GM21447 (cell line): ENCODE results near the gene TRIM31.
"Not testable (repeated sequence)": the region's sequence is repeated elsewhere in the genome, so short reads cannot be mapped to it uniquely, and the experiment has no call there.

Experiments used
- ATAC-seq: cut with Tn5 transposase; IDR thresholded peaks from one replicate; pipeline ENCODE4 v1.9.1; 2021; ENCODE audit not compliant: unreplicated experiment

The TRIM31 gene

DNA sequence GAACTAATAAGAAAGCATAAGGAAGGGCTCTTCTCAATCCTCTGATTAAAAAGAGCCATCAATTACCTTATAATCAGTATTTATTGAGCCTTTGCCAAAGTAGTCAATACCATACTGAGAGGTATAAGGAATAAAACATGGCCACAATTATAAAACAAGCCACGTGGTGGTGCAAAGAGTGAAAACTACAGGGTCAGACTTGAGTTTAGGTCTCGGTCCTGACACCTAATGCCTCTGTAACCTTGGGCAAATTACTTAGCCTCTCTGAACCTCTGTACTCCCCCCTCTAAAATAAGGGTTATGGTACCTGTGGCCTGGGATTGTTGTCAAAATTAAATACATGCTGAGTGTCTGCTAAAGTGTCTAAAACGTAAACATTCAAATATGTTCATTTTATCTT lies 36.3 kb upstream of the TRIM31 start:
- no peak for ATAC-seq

- ATAC-seq = no peak
These were observed 34.2 kb upstream of the TRIM31 start for GRCh38 chr6:30147096-30147495.

DNA sequence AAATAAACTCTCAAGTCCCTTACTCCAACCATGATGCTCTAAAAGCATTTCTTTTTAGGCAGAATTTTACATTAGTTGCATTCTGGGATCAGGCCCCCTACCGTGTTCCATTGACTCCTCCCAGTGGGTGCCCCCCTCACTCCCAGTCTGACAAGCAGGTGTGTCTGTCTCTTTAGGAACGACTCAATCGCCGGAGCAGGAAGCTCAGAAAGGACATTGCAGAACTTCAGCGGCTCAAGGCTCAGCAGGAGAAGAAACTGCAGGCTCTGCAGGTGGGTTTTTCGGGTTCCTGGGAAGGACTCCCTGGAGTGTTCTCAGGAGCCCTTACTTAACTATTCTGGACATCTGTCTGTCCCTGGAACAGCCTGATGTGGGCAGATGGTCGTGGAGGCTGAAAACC lies 32.9 kb upstream of the TRIM31 start:
- no peak for ATAC-seq

DNA sequence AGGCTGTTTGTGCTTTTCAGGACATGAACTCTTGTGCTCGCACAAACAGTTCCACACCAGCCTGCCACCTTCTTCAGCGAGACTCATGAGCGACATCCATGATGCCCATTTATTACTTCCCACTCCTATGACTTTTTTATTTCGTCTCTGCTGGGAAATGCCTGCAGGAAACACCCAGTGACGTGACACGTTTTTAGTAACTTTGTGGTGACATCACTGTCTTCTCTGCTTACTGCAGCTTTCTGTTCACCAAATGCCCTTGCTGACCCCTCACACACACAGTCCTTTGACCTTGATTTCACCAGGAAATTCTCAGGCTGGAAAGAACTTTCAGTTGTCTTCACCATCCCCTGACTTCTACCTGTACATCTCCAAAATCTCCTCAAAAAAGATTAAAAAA lies 31.9 kb upstream of the TRIM31 start:
- no peak for ATAC-seq

DNA sequence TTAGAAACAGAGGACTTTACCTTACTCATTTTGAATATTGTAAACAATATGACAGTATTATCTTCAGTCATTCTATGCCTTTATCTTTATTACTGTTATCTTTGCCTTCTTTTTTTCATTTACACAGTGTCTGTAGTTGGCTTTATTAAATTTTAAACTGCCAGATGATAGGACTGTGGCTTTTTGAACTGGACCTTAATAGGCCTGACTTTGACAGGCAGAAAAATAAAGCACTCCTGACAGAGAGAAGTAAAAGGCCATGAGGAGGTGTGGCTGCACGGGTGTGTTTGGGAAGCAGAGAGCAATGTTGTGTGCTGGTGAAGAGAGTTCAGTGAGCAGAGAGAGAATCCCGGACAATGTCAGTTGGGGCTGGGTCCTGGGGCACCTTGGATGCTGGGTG lies 30.9 kb upstream of the TRIM31 start:
- ATAC-seq = no peak

DNA sequence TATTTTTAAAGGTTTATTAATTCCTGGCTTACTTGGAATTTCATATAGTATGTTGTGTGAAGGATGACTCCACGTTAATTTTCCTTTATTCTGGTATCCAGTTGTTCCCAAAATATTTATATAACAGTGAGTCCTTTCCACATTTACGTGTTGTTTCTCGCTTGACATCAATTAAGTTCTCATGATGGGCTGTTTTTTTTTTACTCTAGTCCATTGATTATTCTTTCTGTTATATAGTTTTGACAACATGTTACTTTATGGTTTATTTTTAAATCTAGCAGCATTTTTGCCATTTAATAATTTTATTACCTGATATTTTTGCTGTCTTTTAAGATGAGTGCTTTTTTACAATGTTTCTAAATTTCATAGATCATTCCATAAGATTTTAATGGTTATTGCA lies 29.8 kb upstream of the TRIM31 start:
- ATAC-seq = no peak

DNA sequence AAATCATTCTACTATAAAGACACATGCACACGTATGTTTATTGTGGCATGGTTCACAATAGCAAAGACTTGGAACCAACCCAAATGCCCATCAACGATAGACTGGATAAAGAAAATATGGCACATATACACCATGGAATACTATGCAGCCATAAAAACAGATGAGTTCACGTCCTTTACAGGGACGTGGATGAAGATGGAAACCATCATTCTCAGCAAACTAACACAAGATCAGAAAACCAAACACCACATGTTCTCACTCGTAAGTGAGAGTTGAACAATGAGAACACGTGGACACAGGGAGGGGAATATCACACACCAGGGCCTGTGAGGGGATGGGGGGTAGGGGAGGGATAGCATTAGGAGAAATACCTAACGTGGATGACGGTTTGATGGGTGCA lies 27.4 kb upstream of the TRIM31 start:
- not testable (repeated sequence) for ATAC-seq

- ATAC-seq = no peak
These were observed 23.8 kb upstream of the TRIM31 start for GRCh38 chr6:30136570-30137286.

DNA sequence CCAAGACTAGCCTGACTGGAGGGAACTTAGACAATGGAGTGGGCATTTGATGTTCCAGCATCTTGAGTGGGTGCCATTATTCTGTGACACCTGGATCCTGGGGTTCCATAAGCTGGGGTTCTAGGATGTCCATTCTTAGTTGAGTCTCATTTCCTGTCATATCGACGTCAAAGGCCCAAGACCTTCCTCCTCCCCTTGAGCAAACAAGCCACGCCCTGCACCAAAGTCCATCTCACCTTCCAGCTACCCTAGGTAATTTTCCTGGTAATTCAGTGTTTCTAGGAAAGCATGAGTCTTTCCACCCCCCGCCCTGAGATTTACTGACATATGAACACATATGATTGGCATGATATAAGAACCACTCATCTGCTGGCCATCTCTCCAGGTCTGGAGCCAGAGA lies 22.9 kb upstream of the TRIM31 start, which contains the start of gene TRIM40:
TSS of gene TRIM40 (plus strand) at position 384 of the 400 bp plus-strand sequence. CDS start 897 bp downstream, outside the sequence.
- ATAC-seq = no peak

- no peak for ATAC-seq
These were observed 22.3 kb upstream of the TRIM31 start for GRCh38 chr6:30135147-30135546.

GRCh38 chr6:30131947-30132497 lies 19.1 kb upstream of the TRIM31 start:
- no peak for ATAC-seq

GRCh38 chr6:30130887-30131862 lies 18.3 kb upstream of the TRIM31 start:
- ATAC-seq = peak; percentile 63

GRCh38 chr6:30130179-30130679 lies 17.3 kb upstream of the TRIM31 start:
- no peak for ATAC-seq

GRCh38 chr6:30129265-30130178 lies 16.6 kb upstream of the TRIM31 start:
- ATAC-seq = no peak

GRCh38 chr6:30127238-30128093 lies 14.6 kb upstream of the TRIM31 start:
- ATAC-seq = no peak

- ATAC-seq = no peak
These were observed 9.6 kb upstream of the TRIM31 start for GRCh38 chr6:30122515-30122914.

DNA sequence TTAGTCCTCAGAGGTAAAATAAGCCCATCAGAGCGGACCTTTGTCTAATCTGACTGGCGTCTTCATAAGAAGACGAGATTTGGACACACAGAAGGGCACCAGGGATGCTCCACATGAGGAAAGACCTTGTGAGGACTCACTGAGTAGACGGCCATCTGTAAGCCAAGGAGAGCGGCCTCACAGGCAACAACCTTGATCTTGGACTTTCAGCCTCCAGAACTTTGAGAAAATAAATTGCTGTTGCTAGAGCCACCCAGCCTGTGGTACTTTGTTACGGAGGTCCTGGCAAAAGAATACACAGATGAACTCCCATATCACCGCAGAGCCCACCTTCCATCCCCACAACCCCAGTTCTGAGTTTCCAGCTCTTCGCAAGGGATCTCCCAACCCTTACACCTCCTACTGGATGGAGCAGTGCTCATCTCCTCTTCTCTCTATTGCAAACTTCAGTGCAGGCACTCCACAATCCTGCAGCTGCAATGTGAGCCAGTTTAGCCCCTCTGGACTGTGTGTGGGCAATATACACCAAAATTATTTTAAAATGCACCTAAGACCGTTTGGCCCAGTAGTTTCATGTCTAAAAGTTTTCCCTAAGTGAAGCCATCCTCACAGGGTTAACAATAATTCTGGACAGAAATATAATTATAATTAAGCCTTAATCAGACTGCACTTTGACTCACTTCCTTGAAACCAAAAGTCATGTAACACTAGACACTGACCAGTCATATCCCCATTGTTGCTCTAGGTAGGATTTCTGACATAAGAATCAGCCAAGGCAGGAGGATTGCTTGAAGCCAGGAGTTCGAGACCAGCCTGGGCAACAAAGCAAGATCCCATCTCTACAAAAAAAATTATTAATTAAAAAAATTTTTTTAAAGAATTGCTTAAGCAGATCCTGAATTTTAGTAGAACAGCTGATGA lies 8.8 kb upstream of the TRIM31 start:
- no peak for ATAC-seq

DNA sequence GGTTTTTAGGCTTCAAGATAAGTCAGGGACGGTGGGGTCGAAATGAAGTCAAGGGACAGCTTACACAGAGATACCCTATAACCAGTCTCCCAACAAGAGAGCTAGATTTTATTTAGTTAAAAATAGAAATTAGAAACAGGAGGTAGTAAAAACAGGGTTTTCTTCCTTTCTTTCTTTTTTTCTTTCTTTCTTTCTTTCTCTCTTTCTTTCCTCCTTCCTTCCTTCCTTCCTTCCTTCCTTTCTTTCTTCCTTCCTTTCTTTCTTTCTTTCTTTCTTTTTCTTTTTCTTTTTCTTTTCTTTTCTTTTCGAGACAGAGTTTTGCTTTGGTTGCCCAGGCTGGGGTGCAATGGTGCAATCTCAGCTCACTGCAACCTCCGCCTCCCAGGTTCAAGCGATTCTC lies 5.8 kb upstream of the TRIM31 start:
- ATAC-seq = not testable (repeated sequence)
